ENCODE measurements around the gene ECD.

DNA sequence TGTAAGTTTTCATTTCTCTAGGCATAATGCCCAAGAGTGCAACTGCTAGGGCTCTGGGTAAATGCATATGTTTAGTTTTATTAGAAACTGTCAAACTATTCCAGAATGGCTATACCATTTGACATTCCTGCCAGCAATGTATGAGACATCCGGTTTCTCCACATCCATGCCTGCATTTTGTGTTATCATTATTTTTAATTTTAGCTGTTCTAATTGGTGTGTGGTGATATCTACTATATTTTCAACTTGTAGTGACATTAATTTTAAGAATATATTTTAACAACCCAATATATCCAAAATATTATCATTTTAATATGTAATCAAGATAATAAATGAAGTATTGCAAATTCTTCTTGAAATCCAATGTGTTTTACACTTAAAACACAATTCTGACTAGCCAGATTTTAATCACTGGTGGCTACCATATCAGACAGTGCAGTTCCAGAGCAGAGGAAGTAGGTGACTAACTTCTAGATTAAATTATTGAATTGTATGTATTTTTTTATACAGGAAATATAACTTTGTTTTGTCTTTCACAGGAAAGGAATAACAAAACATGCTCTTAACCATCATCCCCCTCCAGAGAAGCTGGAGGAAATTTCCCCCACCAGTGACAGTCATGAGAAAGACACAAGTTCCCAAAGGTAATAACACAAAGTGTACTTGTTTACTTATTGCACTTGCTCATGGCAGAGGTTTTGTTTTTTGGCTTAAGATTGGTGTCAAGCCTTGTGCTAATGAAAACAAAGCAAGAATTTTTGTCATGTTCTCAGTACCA lies 6.5 kb upstream of the ECD start:
- TF ChIP-seq JUND (IDR thresholded peaks at IDR 0.05; ENCODE audit: low read depth, low read length) = no peak
- TF ChIP-seq, protein P1, sequence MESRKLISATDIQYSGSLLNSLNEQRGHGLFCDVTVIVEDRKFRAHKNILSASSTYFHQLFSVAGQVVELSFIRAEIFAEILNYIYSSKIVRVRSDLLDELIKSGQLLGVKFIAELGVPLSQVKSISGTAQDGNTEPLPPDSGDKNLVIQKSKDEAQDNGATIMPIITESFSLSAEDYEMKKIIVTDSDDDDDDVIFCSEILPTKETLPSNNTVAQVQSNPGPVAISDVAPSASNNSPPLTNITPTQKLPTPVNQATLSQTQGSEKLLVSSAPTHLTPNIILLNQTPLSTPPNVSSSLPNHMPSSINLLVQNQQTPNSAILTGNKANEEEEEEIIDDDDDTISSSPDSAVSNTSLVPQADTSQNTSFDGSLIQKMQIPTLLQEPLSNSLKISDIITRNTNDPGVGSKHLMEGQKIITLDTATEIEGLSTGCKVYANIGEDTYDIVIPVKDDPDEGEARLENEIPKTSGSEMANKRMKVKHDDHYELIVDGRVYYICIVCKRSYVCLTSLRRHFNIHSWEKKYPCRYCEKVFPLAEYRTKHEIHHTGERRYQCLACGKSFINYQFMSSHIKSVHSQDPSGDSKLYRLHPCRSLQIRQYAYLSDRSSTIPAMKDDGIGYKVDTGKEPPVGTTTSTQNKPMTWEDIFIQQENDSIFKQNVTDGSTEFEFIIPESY (IDR thresholded peaks at IDR 0.05) = no peak
- TF ChIP-seq IKZF2 (IDR thresholded peaks at IDR 0.05) = no peak
- TF ChIP-seq, protein P2, sequence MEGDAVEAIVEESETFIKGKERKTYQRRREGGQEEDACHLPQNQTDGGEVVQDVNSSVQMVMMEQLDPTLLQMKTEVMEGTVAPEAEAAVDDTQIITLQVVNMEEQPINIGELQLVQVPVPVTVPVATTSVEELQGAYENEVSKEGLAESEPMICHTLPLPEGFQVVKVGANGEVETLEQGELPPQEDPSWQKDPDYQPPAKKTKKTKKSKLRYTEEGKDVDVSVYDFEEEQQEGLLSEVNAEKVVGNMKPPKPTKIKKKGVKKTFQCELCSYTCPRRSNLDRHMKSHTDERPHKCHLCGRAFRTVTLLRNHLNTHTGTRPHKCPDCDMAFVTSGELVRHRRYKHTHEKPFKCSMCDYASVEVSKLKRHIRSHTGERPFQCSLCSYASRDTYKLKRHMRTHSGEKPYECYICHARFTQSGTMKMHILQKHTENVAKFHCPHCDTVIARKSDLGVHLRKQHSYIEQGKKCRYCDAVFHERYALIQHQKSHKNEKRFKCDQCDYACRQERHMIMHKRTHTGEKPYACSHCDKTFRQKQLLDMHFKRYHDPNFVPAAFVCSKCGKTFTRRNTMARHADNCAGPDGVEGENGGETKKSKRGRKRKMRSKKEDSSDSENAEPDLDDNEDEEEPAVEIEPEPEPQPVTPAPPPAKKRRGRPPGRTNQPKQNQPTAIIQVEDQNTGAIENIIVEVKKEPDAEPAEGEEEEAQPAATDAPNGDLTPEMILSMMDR (IDR thresholded peaks at IDR 0.05 in 2 of 3, conservative IDR thresholded peaks at IDR 0.05 in 1 of 3; ENCODE audit: control insufficient read depth in 2 of 3, extremely low read depth in 1 of 3, insufficient read depth in 1 of 3, low read depth in 3 of 3, low read length in 3 of 3) = no peak
- no peak for TF ChIP-seq POLR2AphosphoS5 (IDR thresholded peaks at IDR 0.05; ENCODE audit: low read length)
